ENCODE results near the gene SPANXN1.
"Not testable (repeated sequence)": the region's sequence is repeated elsewhere in the genome, so short reads cannot be mapped to it uniquely, and the experiment has no call there.

Gene SPANXN1, protein sequence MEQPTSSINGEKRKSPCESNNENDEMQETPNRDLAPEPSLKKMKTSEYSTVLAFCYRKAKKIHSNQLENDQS

GRCh38 chrX:145247203-145247602 is at the start of gene SPANXN1:
TSS of gene SPANXN1 (plus strand) at chrX:145247503. CDS start at chrX:145247587, 84 bp downstream.
- DNase-seq (ENCODE audit: low read depth); H3K4me3 ChIP-seq (replicated peaks; ENCODE audit: low read depth, low read length): not testable (repeated sequence)

DNA sequence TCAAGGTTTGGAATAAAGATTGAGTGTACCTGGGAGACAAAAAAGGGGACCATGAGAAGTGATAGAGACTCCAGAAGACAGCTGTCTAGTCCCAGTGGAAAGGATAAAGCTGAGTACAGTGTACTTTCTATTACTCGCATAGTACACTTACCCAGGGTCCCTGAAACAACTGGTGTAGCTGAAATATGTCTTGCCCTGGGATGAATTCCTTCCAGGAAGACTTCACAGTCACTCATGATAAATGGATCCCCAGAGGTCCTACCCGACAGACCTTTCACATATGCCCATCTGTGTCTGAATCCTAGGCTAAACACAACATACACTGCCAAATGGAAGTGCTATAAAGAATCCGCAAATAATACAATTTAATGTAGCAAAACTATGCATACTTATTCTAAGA is 48.2 kb upstream of the SPANXN1 start:
- TF ChIP-seq, protein P1, sequence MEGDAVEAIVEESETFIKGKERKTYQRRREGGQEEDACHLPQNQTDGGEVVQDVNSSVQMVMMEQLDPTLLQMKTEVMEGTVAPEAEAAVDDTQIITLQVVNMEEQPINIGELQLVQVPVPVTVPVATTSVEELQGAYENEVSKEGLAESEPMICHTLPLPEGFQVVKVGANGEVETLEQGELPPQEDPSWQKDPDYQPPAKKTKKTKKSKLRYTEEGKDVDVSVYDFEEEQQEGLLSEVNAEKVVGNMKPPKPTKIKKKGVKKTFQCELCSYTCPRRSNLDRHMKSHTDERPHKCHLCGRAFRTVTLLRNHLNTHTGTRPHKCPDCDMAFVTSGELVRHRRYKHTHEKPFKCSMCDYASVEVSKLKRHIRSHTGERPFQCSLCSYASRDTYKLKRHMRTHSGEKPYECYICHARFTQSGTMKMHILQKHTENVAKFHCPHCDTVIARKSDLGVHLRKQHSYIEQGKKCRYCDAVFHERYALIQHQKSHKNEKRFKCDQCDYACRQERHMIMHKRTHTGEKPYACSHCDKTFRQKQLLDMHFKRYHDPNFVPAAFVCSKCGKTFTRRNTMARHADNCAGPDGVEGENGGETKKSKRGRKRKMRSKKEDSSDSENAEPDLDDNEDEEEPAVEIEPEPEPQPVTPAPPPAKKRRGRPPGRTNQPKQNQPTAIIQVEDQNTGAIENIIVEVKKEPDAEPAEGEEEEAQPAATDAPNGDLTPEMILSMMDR (IDR thresholded peaks at IDR 0.05; ENCODE audit: low read length, missing control alignments), result no peak
- no peak for DNase-seq (ENCODE audit: low read depth)
- H3K4me3 ChIP-seq (replicated peaks; ENCODE audit: low read depth, low read length), result no peak overlapping the region

DNA sequence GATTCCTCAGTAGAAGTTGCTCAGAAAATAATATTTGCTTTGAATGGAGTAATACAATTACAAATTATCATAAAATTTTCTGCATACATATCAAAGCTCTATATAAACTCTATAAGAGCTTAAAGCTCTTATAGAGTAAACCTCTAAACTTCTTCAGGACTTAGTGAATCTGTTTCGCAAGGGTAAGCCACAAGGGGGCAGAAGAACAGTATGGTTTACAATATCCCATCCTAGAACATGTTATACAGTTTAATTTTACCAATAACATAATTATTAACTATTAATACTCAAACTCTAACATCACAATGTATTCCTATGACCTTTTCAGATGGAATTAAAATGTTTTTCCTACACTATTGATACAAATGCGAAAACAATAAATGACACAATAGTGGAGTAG is 33.8 kb upstream of the SPANXN1 start:
- no peak overlapping the region for H3K4me3 ChIP-seq (replicated peaks; ENCODE audit: low read depth, low read length)
- no peak for DNase-seq (ENCODE audit: low read depth)
- TF ChIP-seq, protein P1 (IDR thresholded peaks at IDR 0.05; ENCODE audit: low read length, missing control alignments), result peak; percentile 0

DNA sequence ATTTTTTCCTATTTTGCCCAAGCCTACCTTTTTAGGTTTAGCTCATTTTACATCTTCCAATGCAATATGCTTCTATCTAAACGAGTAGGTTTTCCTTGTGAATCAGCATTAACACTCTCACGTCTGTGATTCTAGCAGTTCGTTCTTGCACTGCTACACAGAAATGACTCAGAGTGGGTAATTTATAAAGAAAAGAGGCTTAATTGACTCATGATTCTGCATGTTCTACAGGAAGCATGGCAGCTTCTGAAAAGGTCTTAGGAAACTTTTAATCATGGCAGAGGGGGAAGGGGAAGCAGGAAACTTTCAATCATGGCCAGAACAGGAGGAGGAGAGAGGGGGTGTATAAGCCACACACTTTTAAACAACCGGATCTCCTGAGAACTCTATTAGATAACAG is 44.9 kb downstream of the SPANXN1 start:
- TF ChIP-seq, protein P1 (IDR thresholded peaks at IDR 0.05; ENCODE audit: low read length, missing control alignments), result no peak
- DNase-seq (ENCODE audit: low read depth), result no peak
- H3K4me3 ChIP-seq (replicated peaks; ENCODE audit: low read depth, low read length), result no peak overlapping the region
